8988T (cell line): ENCODE measurements around the gene C17orf75.

Experiments used
- DNase-seq: peaks from one replicate; pipeline ENCODE4 v3.0.0; 2011

C17orf75 gene

DNA sequence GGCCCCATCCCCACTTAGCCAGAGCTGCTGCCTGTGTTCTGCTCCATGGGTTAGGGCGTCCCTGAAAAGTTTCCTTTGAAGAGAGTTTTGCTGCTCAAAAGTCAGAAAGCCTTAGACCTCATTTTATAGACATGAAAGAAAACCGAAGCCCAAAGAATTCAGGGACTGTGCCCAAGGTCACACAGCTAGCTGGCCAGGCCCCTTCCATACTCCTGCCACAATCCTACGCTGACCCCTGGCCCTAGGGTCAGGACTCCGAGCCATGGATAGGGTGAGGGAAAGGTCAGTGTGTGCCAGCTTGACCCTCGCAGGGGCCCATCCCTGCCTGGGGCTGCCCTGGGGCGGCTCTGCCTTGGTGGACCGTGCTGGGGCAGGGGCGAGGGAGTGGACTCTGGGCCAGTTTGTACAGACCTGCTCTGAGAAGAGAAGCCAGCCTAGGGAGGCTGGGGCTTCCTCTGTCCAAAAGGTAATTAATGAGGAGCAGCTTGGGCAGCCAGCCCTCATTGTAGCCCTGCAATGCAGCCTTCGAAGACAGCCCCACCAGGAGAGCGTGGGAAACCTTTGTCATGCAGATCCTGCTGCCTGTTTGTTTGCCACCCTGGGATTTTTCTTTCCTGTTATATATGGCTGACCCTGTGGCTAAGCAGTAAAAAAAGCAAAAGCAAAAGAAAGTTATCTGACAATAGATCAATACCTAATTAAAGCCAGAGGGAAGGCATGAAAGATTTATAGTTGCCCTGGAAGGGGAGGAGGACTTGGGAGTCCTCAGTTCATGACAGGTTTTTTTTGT lies 38.9 kb downstream of the C17orf75 start:
- DNase-seq = no peak

DNA sequence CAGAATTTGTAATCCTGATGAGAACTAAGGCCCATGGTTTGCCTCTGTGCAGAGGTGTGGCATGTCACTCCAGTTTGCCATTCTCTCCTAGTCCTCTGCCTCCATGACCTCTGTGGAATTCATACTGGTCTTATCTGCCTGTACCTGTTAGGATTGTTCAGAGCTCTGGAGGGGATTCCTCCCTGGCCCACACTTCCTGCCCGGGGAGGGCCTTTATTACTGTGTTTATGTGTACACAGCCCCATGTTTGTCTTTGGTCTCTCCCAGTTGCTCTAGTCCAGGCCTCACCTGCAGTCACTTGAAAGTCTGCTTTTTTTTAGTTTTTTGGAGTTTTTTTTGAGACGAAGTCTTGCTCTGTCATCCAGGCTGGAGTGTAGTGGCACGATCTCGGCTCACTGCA lies 39.9 kb downstream of the C17orf75 start:
- DNase-seq = no peak

DNA sequence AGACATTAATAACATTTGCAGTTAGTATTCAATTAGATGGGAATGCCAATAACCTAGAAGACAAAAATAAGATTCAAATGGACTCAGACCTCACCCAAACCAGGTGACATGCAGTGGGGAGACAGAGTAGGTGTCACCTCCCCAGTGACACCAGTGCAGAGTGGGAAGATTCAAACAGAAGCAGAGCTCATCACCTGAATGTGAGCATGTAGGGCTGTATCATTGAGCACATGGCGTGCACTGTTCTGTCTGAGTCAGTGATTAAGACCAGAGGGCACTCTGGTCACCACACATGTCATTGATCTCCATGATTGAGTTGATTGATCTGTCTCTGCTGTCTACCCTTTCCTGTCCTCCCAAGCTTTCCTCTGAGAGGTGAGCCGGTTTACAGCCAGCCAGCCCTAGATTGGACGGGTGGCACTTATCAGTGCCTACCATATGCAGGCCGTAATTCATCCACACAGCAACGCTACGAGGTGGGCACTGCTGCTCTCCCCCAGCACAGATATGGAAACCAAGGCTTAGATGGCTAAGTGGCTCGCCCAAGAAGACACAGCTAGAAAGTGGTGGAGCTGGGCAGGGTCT lies 42.3 kb downstream of the C17orf75 start:
- DNase-seq = no peak

DNA sequence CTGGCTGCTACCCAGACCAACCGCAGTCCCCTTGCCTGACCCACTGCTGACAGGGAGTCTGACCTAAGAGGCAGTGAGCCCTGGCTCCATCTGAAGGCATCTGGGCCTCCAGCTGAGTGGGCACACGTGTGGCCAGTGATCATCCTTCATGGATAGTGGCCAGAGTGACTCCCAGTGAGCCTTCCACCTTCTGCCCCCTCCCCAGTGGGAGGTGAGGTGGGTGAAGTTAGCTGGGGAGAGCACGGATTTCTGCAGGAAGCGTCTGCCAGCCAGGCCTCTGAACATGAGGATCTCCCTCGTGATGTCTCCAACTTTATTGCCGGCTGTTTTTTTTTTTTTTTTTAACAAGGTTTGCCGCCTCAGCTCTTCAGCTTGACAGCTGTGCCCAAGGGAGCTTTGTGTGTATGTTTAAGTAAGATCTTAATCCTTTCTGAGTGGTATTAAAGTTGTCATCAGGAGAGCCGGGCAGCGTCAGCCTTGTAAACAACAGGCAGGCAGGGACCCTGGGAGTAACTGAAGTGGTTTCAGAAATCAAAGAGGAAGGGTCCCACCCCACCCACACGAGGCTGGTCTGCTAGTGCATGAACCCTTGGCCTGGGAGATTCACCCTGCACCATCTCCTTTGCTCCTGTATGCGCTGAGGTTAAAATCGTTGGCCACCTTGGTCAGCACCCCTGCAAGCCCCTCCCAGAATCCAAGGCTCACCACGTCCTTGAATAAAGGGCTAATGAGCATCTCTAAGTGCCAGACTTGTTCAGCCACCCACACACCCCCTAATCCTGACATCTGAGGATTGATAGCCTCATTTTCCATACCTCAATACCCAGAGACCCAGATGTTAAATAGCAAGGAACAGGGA lies 43.0 kb downstream of the C17orf75 start:
- DNase-seq = no peak

DNA sequence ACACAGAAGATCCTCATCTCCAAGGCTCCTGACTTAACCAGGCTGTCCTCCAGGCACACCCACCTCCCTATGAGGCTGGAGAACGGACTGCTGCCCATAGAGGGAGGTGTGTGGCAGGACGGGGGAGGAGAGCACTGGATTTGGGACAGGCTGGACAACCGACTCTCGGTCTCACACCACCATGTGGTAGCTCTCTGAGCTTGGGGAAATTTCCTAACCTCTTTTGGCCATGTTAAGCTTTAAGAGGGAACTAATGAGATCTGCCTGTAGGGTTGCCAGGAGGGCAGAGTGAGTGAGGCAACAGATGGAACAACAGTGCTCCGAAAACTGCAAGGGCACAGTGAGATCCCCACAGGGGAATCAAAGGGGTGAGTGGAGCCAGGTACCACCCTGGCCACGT lies 43.7 kb downstream of the C17orf75 start:
- no peak for DNase-seq

DNA sequence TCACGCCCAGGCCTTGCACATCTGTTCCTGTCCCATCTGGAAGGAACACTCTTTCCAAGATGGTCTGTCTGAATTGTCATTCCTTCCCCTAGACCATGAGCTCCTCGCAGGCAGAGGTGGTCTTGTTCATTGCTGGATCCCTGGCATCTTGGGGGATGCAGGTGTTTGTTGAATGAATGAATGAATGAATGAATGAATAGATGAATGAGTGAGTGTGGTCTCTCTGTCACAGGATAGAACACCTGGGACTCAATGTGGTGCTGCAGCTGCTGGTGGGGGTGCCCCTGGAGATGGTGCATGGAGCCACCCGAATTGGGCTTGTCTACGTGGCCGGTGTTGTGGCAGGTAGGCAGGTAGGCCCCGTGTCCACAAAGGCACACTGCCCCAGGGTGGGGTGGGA lies 44.1 kb downstream of the C17orf75 start:
- no peak for DNase-seq

DNA sequence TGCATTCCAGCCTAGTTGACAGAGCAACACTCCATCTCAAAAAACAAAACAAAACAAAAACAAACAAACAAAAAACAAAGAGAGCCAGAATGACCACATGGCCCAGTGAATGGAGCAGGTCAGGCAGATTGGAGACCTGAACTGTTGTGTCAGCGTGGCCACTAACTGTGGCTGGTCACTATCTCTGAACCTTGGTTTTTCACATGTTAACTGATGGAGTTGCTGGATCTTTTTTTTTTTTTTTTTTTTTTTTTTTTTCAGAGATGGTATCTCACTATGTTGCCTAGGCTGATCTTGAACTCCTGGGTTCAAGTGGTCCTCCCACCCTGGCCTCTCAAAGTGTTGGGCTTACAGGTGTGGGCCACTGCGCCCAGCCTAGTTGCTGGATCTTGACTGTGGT lies 44.5 kb downstream of the C17orf75 start:
- no peak for DNase-seq

DNA sequence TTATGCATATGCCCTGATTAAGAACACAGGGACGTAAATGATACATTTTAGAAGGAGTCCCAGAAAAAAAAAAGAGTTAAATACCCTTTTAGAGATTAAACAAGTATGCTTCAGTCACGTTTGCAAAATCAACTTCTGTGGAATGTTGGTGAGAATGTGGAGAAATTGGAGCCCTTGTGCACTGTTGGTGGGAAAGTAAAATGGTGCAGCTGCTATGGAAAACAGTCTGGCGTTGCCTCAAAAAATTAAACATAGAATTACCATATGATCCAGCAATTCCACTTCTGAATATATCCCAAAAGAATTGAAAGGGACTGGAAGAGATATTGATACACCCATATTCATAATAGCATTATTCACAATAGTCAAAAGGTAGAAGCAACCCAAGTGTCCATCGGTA lies 49.9 kb downstream of the C17orf75 start:
- no peak for DNase-seq

DNA sequence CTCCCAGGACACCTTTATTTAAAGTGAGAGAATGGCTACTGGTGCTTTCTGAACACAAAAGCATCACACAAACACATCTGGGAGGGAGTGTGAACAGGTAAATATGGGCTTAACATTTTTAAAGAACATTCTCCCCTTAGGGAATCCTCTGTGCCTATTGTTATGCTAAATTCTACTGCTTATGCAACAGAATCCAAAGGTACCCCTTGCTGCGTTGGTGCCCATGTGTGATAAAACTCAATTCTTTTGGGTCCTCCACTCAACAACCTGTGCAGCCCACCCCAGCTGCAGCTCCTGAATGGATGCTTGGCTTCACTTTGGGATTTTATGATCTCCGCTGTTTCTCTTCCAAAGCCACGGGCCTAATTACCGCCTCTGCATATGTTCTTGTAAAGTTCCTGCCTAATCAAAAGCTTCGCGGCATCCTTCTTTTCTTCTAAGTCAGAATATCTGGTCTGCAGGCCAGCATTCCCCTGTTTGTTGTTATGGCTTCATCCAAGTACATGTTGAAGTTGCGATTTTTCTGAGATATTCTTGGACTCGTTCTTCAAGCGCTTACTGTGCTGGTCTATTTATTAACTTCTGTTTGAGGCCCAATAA lies 52.4 kb downstream of the C17orf75 start:
- no peak for DNase-seq

DNA sequence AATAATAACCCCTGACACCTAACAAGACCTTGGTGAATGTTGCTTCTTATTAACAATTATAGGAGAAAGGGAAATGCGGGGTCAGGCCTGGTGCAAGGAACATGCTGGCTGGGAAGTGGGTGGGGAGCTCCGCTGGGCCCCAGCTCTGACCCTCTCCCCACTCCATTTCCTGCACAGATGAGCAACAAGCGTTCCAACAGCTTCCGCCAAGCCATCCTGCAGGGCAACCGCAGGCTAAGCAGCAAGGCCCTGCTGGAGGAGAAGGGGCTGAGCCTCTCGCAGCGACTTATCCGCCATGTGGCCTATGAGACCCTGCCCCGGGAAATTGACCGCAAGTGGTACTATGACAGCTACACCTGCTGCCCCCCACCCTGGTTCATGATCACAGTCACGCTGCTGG lies 53.4 kb downstream of the C17orf75 start:
- no peak for DNase-seq

DNA sequence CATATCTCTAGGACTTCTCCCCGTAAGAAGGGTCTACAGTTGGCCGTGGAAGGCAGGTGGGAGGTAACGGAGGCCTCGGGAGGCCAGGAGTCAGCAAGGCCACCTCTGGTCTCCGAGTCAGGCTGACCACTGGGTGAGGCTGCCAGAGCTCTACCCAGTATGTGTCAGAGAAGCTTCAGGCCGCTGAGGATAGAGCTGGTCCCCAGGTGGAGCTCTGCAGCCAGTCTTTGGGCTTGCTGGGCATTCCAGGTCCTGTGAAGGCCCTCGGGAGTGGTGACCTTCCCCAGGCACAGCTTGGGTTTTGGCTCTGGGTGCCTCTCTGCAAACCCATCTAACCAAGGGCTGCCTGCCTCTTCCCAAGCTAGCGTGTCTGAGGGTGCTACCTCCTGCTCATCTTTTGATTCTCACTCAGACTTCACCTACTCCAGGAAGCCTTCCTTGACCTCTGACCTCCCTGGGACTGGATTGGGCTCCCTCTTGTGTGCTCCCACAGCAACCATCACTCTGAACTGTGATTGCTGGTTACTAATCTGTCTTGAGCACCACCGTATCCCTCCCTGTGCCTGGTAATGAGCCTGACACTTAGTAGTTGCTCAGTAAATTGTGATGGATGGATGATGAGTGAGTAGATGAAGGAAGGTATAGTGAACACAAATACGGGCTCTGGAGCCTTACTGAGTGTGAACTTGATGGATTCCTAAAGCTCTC lies 54.0 kb downstream of the C17orf75 start:
- no peak for DNase-seq

DNA sequence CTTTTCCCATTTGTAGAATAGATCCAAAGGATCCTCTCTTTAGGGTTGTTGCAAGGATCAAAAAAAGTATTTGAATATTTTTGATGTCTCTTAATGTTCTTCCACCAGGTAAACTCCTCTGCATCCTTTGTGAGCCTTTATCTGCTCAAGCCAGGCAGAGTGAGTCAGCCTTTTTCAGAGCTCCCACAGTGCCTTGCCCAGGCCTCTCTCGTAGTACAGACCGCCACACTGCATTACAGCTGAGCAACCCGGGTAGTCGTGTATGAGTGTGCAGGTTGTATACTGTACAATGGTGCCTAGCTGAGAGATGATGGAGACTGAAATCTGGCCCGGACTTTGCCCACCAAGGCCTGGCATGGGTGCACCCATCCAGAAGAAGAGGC lies 55.5 kb downstream of the C17orf75 start:
- no peak for DNase-seq

DNA sequence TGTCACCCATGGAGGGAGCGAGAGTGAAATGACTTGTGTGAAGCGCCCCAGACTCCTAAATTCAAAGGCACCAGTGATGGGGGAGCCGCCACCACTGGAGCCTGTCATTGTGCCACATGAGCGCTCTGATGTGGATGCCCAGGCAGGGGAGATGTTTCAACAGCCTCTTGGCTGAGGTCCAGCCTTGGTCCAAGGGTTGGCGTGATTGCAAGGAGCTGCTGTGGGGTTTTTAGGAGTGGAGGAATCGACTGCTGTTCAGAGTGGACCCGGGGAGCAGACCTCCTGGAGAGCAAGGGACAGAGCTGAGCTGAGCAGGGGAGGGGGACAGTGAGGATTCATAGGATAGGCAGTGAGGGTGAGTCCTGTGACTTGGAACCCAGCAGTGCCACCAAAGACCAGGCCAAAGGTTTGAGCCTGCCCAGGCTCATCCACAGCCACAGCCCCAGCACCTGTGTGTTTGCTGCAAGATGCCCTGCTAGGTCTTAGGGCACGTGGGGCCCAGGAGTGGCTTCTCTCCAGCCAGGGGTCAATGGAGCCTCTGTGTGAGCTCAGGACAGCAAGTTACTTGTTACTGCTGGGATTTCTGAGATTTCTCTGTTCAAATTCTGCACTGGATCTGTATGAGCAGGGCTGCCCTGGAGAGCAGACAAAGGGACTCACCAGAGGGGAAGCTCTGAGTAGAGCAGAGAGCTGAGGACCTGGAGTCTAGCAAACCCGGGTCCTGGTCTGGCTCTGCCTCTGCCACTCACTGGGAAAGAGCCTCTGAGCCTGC lies 56.0 kb downstream of the C17orf75 start:
- no peak for DNase-seq

DNA sequence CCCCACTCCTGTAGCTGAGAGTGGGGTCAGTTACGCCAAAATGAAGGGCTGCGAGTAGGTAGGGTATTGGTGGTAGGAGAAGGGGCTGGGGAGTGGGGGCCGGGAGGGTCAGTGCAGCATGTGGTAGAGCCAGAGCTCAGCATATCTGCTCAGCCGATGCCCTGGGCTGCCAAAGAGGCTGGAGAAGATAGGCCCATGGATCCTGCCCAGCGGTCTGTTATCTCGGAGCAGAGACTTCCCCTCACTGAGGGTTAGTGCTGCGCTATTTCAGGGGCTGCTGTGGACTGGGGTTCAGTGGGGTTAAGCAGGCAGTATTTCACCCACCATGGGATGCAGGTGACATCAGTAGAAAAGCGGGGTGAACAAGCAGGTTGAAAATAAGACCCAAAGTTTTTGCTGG lies 56.7 kb downstream of the C17orf75 start:
- no peak for DNase-seq

DNA sequence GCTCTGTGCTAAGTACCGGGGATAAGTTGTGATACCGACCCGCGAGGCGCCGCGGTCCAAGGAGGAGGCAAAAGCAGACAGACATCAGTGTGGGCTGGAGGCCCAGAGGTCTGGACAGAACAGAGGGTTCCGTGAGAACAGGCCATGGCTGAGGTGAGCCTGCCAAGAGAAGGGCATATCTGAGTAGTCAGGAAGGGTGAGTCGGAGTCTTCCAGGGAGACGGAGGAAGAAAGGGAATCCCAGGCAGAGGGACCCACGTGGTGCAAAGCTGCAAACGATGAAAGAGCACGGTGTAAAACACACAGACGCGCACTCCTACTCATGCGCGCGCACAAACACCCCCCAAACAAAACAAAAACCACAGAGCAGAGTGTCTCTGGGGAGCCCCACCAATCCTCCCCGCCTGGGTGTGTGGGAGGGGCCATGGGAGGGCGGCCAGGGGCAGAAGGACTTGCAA lies 58.2 kb downstream of the C17orf75 start:
- no peak for DNase-seq

DNA sequence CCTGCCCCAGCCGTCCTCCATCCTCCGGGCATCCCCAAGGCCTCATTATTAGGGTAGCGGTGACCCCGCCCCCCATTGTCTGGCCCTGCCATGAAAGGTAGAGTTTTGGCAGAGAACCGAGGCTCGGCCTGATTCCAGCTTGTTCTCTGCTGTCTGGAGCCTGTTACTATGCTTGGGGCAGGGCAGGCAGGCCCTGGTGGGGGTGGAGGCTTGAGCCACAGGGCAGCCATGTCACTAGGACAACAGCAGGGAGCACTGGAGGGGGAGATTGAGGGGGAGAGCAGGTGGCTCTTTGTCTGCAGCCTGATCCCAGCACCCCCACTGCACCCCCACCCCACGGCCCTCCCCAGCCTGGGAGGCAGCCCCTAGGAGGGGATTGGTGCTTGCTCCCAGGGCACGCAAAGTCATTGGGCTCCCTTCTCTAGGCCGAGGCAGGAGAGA lies 60.9 kb downstream of the C17orf75 start:
- no peak for DNase-seq

DNA sequence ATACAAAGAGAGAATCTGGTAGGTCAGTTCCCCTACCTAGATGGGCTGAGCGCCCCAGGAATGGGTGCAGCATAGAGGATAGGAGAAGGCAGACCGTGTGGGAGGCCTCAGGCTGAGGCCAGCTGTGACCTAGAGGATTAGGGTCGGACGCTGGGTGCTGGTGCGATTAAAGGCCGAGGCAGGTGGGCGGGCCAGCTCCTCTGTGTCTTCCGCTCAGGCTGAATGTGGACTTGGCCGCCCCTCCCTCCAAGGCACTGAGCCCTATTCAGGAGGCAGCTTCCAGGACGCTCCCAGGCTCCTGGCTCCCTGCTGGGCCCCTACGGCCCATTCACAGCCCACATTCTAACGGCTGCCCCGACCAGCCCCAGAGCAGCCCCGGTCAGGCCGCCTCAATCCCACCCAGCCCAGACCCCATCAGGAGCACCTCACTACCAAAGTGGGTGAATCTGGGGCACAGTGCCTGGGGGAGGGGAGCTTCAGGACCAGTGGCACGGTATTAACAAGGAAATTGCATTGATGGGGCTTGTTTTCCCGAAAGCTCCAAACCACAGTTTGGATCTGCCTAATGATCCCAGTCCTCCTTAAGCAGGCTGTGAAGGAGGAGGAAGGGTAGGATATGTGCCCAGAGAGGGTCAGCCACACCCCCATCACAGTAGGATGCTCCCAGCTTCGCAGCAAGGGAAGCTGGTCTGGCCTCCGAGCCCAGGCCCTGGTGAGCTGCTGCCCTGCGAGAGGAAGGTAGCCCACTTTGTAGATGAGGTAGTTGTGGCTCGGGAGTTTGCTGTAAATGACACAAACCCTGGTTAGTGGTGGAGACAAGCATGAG lies 61.9 kb downstream of the C17orf75 start:
- DNase-seq = no peak

DNA sequence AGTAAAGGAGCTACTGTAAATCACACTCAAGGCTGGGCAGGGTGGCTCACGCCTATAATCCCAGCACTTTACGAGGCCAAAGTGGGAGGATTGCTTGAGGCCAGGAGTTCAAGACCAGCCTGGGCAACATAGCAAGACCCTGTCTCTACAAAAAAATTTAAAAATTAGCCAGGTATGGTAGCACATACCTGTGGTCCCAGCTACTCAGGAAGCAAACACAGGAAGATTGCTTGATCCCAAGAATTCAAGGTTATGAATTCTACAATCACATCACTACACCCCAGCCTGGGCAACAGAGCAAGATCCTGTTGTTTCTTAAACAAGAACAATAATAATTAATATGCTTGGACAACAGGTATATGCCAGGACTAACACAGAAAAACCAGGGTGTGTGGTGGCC lies 63.2 kb downstream of the C17orf75 start:
- DNase-seq = no peak
